ENCODE data around the gene HAL.

Gene HAL

DNA sequence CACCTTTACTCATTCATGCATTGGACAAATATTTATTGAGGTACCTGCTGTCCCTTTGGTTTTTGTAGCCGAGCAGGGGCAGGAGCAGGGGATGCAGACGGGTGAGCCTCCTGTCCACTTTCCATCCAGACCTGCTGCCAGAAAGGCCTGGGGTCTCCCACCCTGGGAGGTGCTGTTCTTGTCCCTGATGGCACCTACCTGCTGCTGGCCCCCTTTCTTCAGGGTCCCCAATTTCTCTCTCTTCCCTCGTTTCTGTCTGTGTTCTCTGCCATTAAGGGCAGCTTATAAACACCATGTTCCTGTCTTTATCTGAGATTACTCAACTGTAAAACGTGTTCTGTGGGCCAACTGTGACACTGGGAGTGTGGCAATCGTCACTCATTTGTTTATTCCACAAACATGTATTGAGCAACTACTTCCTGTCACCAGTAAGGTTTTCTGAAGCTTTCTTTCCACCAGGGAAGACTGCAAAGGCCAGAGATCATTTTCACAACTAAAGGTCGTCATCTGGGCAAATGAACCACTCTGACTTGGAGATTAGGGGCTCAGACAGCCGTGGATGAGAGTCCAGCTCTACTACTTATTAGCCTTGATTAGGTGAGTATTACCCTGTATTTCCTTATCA lies at the start of gene HAL:
Gene HAL (minus strand): TSS at position 311 of the 625 bp plus-strand sequence. CDS start 434 bp downstream, outside the sequence.
- DNase-seq (ENCODE audit: low read depth in 3 of 3), result no peak

- no peak for DNase-seq (ENCODE audit: low read depth in 3 of 3)
Measured at GRCh38 chr12:96045566-96045965, 49.4 kb upstream of the HAL start.

DNA sequence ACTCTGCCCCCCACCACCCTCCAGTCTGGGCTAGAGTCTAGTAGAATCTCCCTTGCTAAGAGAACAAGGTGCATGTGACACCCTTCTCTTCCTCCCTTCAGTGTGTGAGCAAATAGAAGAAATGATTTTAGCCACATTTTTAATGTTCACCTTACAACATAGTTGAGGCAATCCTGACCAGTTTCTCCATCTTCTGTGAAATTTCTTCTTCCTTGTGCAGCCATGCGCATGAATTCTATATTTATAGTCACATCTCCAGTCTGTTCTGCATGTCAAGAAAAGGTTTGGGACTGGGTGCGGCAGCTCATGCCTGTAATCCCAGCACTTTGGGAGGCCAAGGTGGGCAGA lies 48.8 kb upstream of the HAL start:
- no peak for DNase-seq (ENCODE audit: low read depth in 3 of 3)

DNA sequence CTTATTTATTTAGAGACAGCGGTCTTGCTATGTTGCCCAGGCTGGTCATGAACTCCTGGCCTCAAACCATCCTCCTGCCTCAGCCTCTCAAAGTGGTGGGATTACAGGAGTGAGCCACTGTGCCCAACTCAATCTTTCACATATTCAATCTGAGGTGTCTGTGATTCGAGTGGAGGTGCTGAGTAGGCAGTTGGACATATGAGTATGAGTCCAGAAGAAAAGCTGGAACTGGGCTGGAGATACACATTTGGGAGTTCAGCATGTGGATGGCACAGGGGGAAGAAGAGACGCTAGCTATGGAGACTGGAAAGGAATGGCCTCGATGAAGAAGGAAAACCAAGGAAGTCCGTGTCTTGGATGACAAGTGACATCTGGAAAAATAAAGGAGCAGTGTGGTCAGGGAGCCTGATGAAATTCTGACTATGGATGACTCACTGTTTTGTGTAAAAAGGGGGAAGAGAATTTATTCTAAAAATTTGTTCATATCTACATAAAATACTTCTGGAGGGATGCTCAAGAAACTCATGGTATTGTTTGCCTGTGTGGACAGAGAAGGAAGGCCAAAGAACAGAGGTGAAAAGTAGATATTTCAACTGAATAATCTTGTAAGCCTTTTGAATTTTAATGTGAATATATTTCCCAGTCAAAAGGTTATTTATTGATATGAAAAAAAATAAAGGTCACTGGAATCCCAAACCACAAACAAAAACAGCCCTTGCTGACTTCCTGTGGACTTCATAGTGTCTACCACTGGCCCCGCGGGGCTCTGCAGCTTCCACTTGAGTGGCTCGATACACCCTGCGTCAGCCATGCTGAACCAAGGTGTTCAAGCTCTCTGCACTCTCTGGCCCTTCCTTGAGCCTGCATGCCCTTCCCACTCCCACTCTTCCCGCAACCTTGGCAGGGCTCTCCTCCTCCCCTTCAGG lies 48.1 kb upstream of the HAL start:
- DNase-seq (ENCODE audit: low read depth in 3 of 3), result no peak

DNA sequence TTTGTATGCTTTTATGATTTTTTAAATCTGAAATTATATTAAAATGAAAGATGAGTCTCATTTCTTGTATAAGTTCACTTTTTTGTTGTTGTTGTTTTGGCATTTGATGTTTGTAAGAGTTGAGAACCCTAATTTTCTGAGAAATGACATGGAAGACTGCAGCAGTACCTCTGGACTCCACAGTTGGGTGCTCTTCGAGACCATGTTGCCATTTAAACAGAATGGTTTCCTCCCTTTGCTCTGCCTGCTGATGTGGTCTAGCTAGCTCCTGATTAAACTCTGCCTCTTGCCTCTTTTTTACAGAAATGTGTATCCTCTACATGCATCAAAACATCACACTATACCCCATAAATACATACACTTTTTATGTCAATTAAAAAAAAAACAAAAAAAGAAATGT lies 45.0 kb upstream of the HAL start:
- DNase-seq (ENCODE audit: low read depth in 3 of 3), result no peak

GRCh38 chr12:96040305-96041133 lies 44.4 kb upstream of the HAL start:
- no peak for DNase-seq (ENCODE audit: low read depth in 3 of 3)

DNA sequence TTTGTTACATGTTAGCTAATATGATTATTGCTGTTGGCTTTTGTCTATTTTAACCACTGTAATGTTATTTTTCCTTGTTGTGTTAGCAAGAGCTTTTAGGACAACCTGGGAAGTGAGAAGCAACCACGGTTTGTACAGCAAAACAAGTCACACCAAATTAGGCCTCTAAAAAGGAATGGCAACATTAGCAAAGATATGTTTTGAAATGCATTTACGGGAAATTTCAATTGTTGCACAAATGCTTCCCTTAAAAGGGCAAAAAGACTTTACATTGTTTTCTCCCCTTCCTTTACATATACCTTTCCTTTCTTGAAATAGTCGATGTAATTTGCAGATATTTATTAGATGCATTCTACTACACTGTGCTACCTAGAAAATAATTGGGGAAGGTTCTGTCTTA lies 43.4 kb upstream of the HAL start:
- DNase-seq (ENCODE audit: low read depth in 3 of 3), result no peak

GRCh38 chr12:96036765-96037455 lies 40.8 kb upstream of the HAL start:
- no peak for DNase-seq (ENCODE audit: low read depth in 3 of 3)

GRCh38 chr12:96035283-96036236 lies 39.4 kb upstream of the HAL start, which contains the start of gene LTA4H:
Gene LTA4H (minus strand): TSS chr12:96035587. CDS start chr12:96035519, 68 bp downstream.
- peak; percentile 87 to 95 (median 94) for DNase-seq (ENCODE audit: low read depth in 3 of 3)

GRCh38 chr12:96034621-96035282 lies 38.6 kb upstream of the HAL start:
- DNase-seq (ENCODE audit: low read depth in 3 of 3), result peak in 1 of 3 experiments; percentile 10

- no peak for DNase-seq (ENCODE audit: low read depth in 3 of 3)
Measured at GRCh38 chr12:96033549-96034389, 37.6 kb upstream of the HAL start.

DNA sequence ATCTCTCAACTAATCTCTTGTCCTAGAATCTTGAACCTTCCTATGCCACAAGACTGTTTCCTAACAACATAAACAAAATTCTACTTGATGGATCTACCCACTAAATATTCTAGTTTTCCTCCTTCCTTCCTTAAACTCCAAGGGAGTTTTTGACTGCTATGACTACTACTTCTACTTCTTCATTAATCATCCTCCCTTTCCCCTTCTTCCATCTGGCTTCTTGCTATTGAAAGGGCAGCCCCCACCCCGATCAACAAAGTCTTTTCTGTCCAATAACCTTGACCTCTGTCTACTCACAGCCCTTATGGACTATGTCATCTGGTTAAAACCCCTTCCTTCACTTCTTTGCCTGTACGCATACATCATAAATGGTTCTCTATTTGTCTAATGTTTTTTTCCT lies 33.7 kb upstream of the HAL start:
- DNase-seq (ENCODE audit: low read depth in 3 of 3), result no peak

DNA sequence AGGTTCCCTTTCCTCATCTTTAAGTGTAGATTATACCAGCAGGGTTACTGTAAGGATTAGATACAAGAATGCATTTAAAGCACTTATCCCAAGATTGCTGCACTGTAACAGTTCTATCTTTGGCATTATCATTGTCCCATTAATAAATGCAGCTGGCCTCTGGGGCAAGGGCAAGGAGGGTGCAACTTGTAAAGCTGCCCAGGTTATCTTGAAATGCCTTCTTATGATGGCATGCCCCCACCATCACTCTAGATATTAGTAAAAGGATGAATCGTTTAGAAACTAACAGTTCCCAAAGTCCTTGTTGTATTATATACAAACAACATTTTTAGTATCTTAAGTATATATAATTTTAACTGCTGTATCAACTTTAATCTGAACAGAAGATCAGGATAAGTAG lies 32.4 kb upstream of the HAL start:
- no peak for DNase-seq (ENCODE audit: low read depth in 3 of 3)

DNA sequence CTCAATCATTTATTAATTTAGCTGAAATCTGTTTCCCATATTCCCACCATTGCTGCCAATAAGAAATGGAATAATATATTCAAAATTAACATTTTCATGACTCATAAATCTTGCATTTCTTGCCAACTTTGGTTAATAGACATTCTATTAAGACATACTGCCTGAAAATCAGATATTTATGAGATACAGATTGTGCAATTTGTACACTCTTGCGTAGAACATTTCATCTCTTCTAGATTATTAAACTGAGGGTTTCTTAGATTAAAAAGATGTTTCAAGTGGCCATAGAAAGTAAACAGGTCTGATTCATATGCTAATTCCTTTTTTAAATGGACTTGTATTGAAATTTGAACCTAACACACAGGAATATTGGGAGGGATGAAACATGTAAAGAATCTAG lies 30.2 kb upstream of the HAL start:
- no peak for DNase-seq (ENCODE audit: low read depth in 3 of 3)

- no peak for DNase-seq (ENCODE audit: low read depth in 3 of 3)
Measured at GRCh38 chr12:96025518-96025917, 29.4 kb upstream of the HAL start.

DNA sequence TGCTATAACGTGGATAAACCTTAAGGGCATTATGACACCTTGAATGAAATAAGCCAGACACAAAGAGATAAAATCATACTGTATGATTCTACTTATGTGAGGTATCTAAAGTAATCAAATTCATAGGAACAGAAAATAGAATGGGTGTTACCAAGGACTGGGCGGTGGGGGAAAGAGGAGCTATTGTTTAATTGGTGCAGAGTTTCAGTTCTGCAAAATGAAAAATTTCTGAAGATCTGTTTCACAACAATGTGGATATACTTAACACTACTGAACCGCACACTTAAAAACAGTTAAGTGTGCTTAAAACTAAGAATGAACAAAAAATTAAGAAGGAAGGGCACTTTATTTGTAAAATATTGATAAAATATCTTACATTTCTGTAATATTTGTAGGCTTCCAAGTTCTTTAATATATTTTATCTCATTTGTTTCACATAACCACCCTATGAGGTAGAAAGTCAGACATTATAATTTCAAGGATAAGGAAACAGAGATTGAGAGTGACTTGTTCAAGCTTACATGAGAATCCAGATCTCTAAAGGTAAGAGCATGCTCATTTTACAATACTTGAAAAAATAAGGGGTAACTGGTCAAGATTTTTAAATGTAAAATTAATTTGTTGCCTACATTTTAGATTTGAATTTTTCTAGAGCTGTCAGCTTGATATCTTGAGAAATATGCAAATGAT lies 24.3 kb upstream of the HAL start:
- DNase-seq (ENCODE audit: low read depth in 3 of 3), result no peak

DNA sequence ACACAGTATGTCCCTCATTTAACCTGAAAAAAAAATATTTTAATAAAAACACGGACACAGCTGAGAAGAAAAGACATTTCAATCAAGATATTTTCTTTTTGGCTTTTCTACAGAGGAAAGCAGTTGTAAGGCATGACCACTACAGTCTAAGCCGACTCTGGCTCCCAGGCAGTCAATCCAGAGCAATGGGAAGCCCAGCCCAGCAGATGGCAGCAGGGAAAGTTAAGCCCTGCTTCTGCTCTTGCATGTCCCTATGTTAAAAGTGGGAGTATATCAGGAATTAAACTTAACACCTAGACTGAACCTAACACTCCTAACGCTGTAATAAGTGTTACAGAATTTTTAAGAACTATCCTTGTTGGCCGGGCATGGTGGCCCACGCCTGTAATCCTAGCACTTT lies 19.5 kb upstream of the HAL start:
- no peak for DNase-seq (ENCODE audit: low read depth in 3 of 3)

DNA sequence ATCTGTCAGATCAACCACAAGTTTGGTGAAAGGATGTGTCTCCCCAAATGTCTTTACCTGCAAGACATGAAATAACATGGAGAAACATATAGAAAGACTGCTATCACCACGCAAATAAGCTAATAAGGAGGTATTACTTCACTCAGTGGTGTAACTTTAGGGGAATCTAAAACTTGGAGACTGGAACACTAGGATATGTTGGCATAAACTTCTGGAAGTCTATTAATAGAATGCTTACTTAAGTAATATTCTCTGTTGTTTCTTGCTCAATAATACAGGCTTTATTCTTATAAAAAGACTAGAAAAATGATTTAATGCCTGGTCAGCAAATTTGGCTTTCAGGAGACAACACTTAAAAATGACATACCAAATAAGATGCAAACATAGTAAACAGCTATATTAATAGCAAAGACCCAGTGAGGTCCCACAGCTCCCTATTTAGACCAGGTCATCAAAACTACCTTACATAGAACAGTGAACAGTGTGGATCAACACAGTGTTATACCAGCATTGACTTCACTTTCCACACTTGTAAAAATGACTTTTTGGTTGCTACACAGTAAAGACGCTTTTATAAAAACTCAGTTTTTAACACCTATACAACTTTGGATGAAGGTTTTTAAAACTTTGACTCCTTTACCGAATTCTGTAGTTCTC lies 18.9 kb upstream of the HAL start:
- no peak for DNase-seq (ENCODE audit: low read depth in 3 of 3)
